ENCODE measurements around the gene POU2AF1.

The POU2AF1 gene

DNA sequence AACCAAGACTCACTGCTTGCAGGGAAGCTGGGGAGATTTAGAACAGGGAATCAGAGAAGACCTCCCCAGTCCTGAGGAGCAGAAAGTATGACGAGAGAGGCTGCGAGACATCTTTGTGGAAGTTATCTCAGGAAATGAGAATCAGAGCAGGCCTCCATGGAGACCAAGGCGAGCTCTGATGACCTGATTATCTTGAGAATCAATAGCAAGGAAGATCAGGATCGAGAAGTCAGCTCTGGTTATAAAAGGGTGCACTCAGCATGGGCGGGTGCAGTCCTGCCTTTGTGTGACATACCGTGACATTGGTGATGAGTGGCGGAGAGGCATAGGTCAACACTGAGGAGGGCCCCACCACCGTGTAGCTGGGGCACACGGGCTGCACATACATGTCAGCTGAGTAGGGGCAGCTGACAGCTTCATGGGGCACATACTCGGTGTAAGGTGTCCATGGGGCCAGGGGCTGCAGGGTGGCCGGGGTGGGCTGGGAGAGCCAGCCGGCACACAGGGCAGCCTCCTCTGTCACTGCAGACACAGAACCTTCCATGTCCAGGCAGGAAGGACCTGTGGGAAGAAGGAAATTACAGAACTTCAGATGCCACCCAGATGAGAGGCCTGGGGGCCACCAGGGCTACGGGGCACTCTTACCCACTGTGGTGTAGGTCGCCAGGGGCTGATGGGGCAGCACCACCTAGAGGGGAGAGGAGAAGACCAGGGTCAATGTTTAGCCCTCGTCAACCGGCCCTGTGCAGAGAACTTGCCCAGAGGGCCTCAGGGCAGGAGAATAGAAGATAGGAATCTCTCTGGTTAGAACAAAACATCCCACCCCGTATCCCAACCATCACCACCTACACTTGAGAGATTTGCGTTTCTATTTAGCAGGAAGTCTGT lies 21.7 kb downstream of the POU2AF1 start:
- ChIA-PET CTCF (no interaction called here), POLR2A (no interaction called here)
- no peak for DNase-seq (ENCODE audit: extremely low spot score)
- TF ChIP-seq L3MBTL2 (conservative IDR thresholded peaks at IDR 0.05) (no peak), FOXM1 (IDR thresholded peaks at IDR 0.05; ENCODE audit: borderline replicate concordance) (no peak), ELF4 (IDR thresholded peaks at IDR 0.05) (no peak), FOXK2 (IDR thresholded peaks at IDR 0.05) (no peak), ARNT (IDR thresholded peaks at IDR 0.05) (no peak), CTBP1 (IDR thresholded peaks at IDR 0.05; ENCODE audit: borderline replicate concordance) (no peak), SUZ12 (IDR thresholded peaks at IDR 0.05) (no peak), SP1 (IDR thresholded peaks at IDR 0.05) (no peak), ZNF384 (IDR thresholded peaks at IDR 0.05) (no peak), BHLHE40 (IDR thresholded peaks at IDR 0.05; ENCODE audit: borderline replicate concordance) (no peak), NFRKB (IDR thresholded peaks at IDR 0.05) (no peak), FOXA1 (IDR thresholded peaks at IDR 0.05) (no peak), HDGF (IDR thresholded peaks at IDR 0.05; ENCODE audit: borderline replicate concordance) (no peak), LEF1 (IDR thresholded peaks at IDR 0.05; ENCODE audit: borderline replicate concordance) (no peak), TARDBP (IDR thresholded peaks at IDR 0.05) (no peak)
- TF ChIP-seq, protein P1, sequence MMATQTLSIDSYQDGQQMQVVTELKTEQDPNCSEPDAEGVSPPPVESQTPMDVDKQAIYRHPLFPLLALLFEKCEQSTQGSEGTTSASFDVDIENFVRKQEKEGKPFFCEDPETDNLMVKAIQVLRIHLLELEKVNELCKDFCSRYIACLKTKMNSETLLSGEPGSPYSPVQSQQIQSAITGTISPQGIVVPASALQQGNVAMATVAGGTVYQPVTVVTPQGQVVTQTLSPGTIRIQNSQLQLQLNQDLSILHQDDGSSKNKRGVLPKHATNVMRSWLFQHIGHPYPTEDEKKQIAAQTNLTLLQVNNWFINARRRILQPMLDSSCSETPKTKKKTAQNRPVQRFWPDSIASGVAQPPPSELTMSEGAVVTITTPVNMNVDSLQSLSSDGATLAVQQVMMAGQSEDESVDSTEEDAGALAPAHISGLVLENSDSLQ (IDR thresholded peaks at IDR 0.05): no peak

DNA sequence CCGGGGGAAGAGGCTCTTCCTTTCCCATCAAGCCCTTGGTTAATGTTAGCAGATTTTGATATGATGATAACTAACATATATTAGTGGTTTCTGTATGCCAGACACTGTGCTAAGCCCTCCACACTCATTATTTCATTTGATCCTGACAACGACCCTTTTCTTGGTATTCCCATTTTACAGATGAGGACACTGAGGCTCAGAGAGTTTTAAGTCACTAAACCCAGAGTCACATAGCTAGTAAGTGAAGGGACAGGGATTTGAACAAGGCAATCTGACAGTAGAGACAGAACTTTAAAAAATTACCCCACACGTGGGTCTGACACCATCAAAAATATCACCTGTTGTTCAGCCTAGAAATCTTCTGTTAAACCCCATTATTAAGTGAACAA lies 22.4 kb downstream of the POU2AF1 start:
- POLR2A ChIA-PET: no interaction called here
- no peak for DNase-seq (ENCODE audit: extremely low spot score)
- TF ChIP-seq FOXK2 (IDR thresholded peaks at IDR 0.05) (no peak), L3MBTL2 (conservative IDR thresholded peaks at IDR 0.05) (no peak), BHLHE40 (IDR thresholded peaks at IDR 0.05; ENCODE audit: borderline replicate concordance) (no peak), SUZ12 (IDR thresholded peaks at IDR 0.05) (no peak), FOXA1 (IDR thresholded peaks at IDR 0.05) (no peak), LEF1 (IDR thresholded peaks at IDR 0.05; ENCODE audit: borderline replicate concordance) (no peak), ARNT (IDR thresholded peaks at IDR 0.05) (no peak), CTBP1 (IDR thresholded peaks at IDR 0.05; ENCODE audit: borderline replicate concordance) (no peak), TARDBP (IDR thresholded peaks at IDR 0.05) (no peak)
- CTCF ChIA-PET: no interaction called here

DNA sequence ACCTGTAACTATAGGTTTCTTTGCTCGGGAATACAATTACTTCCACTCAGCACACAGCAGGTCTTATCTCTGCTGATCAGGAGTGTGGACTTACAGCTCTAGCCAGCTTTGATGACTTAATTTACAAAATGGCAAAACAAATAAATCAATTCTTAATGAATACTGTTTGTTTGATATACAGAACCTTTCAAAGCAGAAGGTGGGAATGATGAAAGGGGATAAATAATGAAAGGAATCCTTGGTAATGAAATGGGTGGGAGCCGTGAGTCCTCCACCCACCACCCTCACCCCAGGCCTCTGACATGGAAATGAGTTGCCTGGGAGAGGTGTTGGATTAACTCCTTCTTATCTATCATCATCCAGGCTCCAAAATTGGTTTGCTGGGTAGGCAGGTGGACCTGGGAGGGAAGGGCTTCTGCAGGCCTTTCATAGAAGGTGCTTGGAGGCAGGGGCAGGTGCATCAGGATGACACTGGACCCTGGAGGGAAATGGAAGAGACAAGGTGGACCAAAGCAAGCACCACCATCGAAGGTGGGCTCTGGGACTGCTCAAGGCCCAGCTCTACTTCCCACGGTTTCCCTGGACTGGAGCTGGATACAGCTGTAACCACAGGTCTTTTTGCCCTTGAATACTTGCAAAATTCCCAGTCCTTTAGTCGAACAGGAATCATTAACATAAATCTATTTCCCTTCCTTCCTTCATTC lies 23.0 kb downstream of the POU2AF1 start:
- CTCF ChIA-PET: no interaction called here
- DNase-seq (ENCODE audit: extremely low spot score): no peak
- TF ChIP-seq HDGF (IDR thresholded peaks at IDR 0.05; ENCODE audit: borderline replicate concordance) (no peak), ARNT (IDR thresholded peaks at IDR 0.05) (no peak), SP1 (IDR thresholded peaks at IDR 0.05) (no peak), L3MBTL2 (conservative IDR thresholded peaks at IDR 0.05) (no peak), FOXA1 (IDR thresholded peaks at IDR 0.05) (no peak), SUZ12 (IDR thresholded peaks at IDR 0.05) (no peak), TARDBP (IDR thresholded peaks at IDR 0.05) (no peak), FOXK2 (IDR thresholded peaks at IDR 0.05) (no peak), CTBP1 (IDR thresholded peaks at IDR 0.05; ENCODE audit: borderline replicate concordance) (no peak), BHLHE40 (IDR thresholded peaks at IDR 0.05; ENCODE audit: borderline replicate concordance) (no peak), FOXM1 (IDR thresholded peaks at IDR 0.05; ENCODE audit: borderline replicate concordance) (no peak), ZNF384 (IDR thresholded peaks at IDR 0.05) (no peak), ELF4 (IDR thresholded peaks at IDR 0.05) (no peak)
- TF ChIP-seq, protein P1 (IDR thresholded peaks at IDR 0.05): no peak
- POLR2A ChIA-PET: no interaction called here

DNA sequence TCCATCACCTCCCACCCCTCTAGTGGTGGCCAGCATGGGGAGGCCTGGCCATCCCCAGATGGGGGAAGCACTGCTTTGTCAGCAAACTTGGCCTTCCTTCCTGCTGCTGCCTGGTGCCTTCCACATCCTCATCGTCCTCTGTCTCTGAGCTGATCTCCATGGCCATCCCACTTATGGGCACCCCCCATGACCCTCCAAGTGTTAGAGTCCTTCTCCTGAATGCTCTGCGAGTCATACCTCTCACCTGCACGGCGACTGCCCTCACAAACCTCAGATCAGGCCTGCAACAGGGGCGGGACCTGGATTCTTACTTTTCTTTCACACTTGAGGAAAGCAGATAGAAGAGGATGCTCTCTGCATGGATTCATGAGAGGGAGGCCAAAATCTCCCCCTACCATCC lies 24.0 kb downstream of the POU2AF1 start:
- POLR2A ChIA-PET: no interaction called here
- CTCF ChIA-PET: no interaction called here
- DNase-seq (ENCODE audit: extremely low spot score): no peak
- no peak for TF ChIP-seq LEF1 (IDR thresholded peaks at IDR 0.05; ENCODE audit: borderline replicate concordance)
- TF ChIP-seq TARDBP (IDR thresholded peaks at IDR 0.05): no peak
- no peak for TF ChIP-seq FOXM1 (IDR thresholded peaks at IDR 0.05; ENCODE audit: borderline replicate concordance)
- TF ChIP-seq SUZ12 (IDR thresholded peaks at IDR 0.05): no peak
- no peak for TF ChIP-seq ARNT (IDR thresholded peaks at IDR 0.05)
- TF ChIP-seq, protein P1 (IDR thresholded peaks at IDR 0.05): no peak
- TF ChIP-seq CTBP1 (IDR thresholded peaks at IDR 0.05; ENCODE audit: borderline replicate concordance): no peak
- TF ChIP-seq FOXK2 (IDR thresholded peaks at IDR 0.05): no peak
- TF ChIP-seq ELF4 (IDR thresholded peaks at IDR 0.05): no peak
- TF ChIP-seq L3MBTL2 (conservative IDR thresholded peaks at IDR 0.05): no peak
- no peak for TF ChIP-seq FOXA1 (IDR thresholded peaks at IDR 0.05)
- no peak for TF ChIP-seq HDGF (IDR thresholded peaks at IDR 0.05; ENCODE audit: borderline replicate concordance)
- TF ChIP-seq SP1 (IDR thresholded peaks at IDR 0.05): no peak
- TF ChIP-seq BHLHE40 (IDR thresholded peaks at IDR 0.05; ENCODE audit: borderline replicate concordance): no peak
- TF ChIP-seq NFRKB (IDR thresholded peaks at IDR 0.05): no peak
- TF ChIP-seq ZNF384 (IDR thresholded peaks at IDR 0.05): no peak

DNA sequence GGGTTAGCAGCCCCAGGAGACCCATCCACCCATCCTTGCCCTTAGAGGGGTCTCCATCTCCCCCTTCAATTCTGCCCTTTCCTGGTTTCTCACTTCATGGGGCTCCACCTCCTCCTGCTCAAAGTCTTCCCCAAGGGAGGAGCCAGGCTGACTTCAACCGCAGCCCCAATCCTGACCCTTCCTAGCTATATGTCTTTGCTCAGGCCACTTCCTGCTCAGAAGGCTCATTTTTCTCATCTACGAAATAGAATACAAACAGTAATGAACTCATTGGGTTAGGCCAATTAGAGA lies 24.5 kb downstream of the POU2AF1 start:
- ChIA-PET POLR2A (no interaction called here), CTCF (no interaction called here)
- TF ChIP-seq ELF4 (IDR thresholded peaks at IDR 0.05) (no peak), FOXM1 (IDR thresholded peaks at IDR 0.05; ENCODE audit: borderline replicate concordance) (no peak), TARDBP (IDR thresholded peaks at IDR 0.05) (no peak), LEF1 (IDR thresholded peaks at IDR 0.05; ENCODE audit: borderline replicate concordance) (no peak), CTBP1 (IDR thresholded peaks at IDR 0.05; ENCODE audit: borderline replicate concordance) (no peak), FOXK2 (IDR thresholded peaks at IDR 0.05) (no peak), BHLHE40 (IDR thresholded peaks at IDR 0.05; ENCODE audit: borderline replicate concordance) (no peak), SUZ12 (IDR thresholded peaks at IDR 0.05) (no peak), L3MBTL2 (conservative IDR thresholded peaks at IDR 0.05) (no peak), ARNT (IDR thresholded peaks at IDR 0.05) (no peak)
- TF ChIP-seq, protein P1 (IDR thresholded peaks at IDR 0.05): no peak
- no peak for DNase-seq (ENCODE audit: extremely low spot score)

Data from HEK293T (cell line).